ENCODE results near the gene PRMT3.

- TF ChIP-seq POLR2A (IDR thresholded peaks at IDR 0.05; ENCODE audit: low read depth, low read length) (no peak), RAD21 (IDR thresholded peaks at IDR 0.05; ENCODE audit: low read length) (no peak), CHD1 (IDR thresholded peaks at IDR 0.05; ENCODE audit: low read depth, low read length) (no peak), MXI1 (IDR thresholded peaks at IDR 0.05; ENCODE audit: borderline replicate concordance, low read depth, low read length) (no peak), RCOR1 (IDR thresholded peaks at IDR 0.05; ENCODE audit: insufficient replicate concordance, low read length) (no peak)
- TF ChIP-seq, protein P1, sequence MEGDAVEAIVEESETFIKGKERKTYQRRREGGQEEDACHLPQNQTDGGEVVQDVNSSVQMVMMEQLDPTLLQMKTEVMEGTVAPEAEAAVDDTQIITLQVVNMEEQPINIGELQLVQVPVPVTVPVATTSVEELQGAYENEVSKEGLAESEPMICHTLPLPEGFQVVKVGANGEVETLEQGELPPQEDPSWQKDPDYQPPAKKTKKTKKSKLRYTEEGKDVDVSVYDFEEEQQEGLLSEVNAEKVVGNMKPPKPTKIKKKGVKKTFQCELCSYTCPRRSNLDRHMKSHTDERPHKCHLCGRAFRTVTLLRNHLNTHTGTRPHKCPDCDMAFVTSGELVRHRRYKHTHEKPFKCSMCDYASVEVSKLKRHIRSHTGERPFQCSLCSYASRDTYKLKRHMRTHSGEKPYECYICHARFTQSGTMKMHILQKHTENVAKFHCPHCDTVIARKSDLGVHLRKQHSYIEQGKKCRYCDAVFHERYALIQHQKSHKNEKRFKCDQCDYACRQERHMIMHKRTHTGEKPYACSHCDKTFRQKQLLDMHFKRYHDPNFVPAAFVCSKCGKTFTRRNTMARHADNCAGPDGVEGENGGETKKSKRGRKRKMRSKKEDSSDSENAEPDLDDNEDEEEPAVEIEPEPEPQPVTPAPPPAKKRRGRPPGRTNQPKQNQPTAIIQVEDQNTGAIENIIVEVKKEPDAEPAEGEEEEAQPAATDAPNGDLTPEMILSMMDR (conservative IDR thresholded peaks at IDR 0.05; ENCODE audit: low read depth, low read length), result no peak
- TF ChIP-seq, protein P2, sequence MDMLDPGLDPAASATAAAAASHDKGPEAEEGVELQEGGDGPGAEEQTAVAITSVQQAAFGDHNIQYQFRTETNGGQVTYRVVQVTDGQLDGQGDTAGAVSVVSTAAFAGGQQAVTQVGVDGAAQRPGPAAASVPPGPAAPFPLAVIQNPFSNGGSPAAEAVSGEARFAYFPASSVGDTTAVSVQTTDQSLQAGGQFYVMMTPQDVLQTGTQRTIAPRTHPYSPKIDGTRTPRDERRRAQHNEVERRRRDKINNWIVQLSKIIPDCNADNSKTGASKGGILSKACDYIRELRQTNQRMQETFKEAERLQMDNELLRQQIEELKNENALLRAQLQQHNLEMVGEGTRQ (IDR thresholded peaks at IDR 0.05; ENCODE audit: low read depth, low read length), result no peak
Observed at GRCh38 chr11:20369826-20370225, 17.7 kb upstream of the PRMT3 start.
